Measurements from ENCODE around the gene PARP1. TPM values are rescaled to one million over a fixed set of nuclear protein-coding genes. Genes with fewer than 3 reads are reported as not detected.
"Not testable (repeated sequence)": the region's sequence is repeated elsewhere in the genome, so short reads cannot be mapped to it uniquely, and the experiment has no call there.

The PARP1 gene
- total and polyA plus RNA-seq, 4 donors = 39.2 to 108 (median 60.3) TPM

DNA sequence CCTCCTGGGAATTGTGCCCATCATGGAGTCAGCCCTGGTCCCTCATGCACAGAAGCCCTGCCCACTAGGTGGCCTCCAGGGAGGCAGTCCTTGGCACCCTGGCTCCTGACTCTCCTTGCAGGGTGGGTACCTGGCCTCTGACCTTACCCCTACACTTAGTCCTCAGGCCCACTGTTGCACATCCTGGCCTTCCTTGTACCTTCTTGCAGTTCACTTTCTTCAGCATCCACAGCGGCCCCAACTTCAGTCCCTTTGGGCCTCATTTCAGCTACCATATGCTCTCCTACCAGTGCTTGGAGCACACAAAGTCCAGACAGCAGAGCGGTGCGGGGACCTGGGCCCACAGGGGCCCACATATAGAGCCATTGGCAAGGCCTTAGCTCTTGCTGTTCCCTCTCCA, 19.2 kb upstream of the PARP1 start (continued):
- TF ChIP-seq, protein P1, sequence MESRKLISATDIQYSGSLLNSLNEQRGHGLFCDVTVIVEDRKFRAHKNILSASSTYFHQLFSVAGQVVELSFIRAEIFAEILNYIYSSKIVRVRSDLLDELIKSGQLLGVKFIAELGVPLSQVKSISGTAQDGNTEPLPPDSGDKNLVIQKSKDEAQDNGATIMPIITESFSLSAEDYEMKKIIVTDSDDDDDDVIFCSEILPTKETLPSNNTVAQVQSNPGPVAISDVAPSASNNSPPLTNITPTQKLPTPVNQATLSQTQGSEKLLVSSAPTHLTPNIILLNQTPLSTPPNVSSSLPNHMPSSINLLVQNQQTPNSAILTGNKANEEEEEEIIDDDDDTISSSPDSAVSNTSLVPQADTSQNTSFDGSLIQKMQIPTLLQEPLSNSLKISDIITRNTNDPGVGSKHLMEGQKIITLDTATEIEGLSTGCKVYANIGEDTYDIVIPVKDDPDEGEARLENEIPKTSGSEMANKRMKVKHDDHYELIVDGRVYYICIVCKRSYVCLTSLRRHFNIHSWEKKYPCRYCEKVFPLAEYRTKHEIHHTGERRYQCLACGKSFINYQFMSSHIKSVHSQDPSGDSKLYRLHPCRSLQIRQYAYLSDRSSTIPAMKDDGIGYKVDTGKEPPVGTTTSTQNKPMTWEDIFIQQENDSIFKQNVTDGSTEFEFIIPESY (IDR thresholded peaks at IDR 0.05) = no peak
- TF ChIP-seq GABPA (IDR thresholded peaks at IDR 0.05 in 1 of 2, conservative IDR thresholded peaks at IDR 0.05 in 1 of 2) = no peak
- TF ChIP-seq, protein P2, sequence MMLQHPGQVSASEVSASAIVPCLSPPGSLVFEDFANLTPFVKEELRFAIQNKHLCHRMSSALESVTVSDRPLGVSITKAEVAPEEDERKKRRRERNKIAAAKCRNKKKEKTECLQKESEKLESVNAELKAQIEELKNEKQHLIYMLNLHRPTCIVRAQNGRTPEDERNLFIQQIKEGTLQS (IDR thresholded peaks at IDR 0.05) = no peak

DNA sequence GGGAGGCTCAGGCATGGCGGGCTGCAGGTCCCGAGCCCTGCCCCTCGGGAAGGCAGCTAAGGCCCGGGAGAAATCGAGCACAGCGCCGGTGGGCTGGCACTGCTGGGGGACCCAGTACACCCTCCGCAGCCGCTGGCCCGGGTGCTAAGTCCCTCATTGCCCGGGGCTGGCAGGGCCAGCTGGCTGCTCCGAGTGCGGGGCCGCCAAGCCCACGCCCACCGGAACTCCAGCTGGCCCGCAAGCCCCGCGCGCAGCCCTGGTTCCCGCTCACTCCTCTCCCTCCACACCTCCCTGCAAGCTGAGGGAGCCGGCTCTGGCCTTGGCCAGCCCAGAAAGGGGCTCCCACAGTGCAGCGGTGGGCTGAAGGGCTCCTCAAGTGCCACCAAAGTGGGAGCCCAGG, 18.5 kb upstream of the PARP1 start:
- H3K36me3 ChIP-seq (ENCODE audit: control insufficient read depth in 4 of 4, insufficient read depth in 3 of 4, low read depth in 1 of 4, low read length in 3 of 4); H3K4me1 ChIP-seq (ENCODE audit: control insufficient read depth in 4 of 4, insufficient read depth in 4 of 4, low read length in 3 of 4); H3K9me3 ChIP-seq (ENCODE audit: control insufficient read depth in 4 of 4, low read length in 3 of 4); H3K4me3 ChIP-seq (ENCODE audit: low read depth in 1 of 3, low read length in 3 of 3); H3K9ac ChIP-seq (ENCODE audit: low read depth in 1 of 2, low read length in 2 of 2); H3K27ac ChIP-seq (ENCODE audit: low read depth in 1 of 2, low read length in 2 of 2); H3K27me3 ChIP-seq (ENCODE audit: control insufficient read depth in 4 of 4, insufficient read depth in 4 of 4, low read length in 3 of 4); DNase-seq (ENCODE audit: low spot score): not testable (repeated sequence)
- WGBS = 96% methylated on average over 22 of the region's 23 CpGs

DNA sequence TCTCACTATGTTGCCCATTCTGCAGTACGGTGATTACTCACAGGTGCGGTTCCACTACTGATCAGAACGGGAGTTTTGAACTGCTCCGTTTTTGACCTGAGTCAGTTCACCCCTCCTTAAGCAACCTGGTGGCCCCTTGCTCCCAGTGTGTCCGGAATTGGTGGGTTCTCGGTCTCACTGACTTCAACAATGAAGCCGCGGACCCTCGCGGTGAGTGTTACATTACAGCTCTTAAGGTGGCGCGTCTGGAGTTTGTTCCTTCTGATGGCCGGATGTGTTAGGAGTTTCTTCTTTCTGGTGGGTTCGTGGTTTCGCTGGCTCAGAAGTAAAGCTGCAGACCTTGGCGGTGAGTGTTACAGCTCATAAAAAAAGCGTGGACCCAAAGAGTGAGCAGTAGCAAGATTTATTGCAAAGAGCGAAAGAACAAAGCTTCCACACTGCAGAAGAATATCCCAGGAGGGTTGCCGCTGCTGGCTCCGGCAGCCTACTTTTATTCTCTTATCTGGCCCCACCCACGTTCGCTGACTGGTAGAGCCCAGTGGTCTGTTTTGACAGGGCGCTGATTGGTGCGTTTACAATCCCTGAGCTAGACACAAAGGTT, 17.6 kb upstream of the PARP1 start:
- WGBS = 80% methylated on average over 24 of the region's 24 CpGs
- no peaks in the 10 kb centered on the region for H3K36me3 ChIP-seq (ENCODE audit: control insufficient read depth in 4 of 4, insufficient read depth in 3 of 4, low read depth in 1 of 4, low read length in 3 of 4)
- no peak overlapping the region for H3K4me3 ChIP-seq (ENCODE audit: low read depth in 1 of 3, low read length in 3 of 3)
- no peaks in the 10 kb centered on the region for H3K4me1 ChIP-seq (ENCODE audit: control insufficient read depth in 4 of 4, insufficient read depth in 4 of 4, low read length in 3 of 4)
- no peak for DNase-seq (ENCODE audit: low spot score)
- no peak overlapping the region for H3K27ac ChIP-seq (ENCODE audit: low read depth in 1 of 2, low read length in 2 of 2)
- H3K9me3 ChIP-seq (ENCODE audit: control insufficient read depth in 4 of 4, low read length in 3 of 4) = no peaks in the 10 kb centered on the region
- H3K9ac ChIP-seq (ENCODE audit: low read depth in 1 of 2, low read length in 2 of 2) = no peak overlapping the region
- H3K27me3 ChIP-seq (ENCODE audit: control insufficient read depth in 4 of 4, insufficient read depth in 4 of 4, low read length in 3 of 4) = no peaks in the 10 kb centered on the region
- TF ChIP-seq GABPA (IDR thresholded peaks at IDR 0.05 in 1 of 2, conservative IDR thresholded peaks at IDR 0.05 in 1 of 2) (no peak), FOXA2 (IDR thresholded peaks at IDR 0.05) (no peak), RAD21 (IDR thresholded peaks at IDR 0.05) (no peak), YY1 (IDR thresholded peaks at IDR 0.05) (no peak), HNF4G (IDR thresholded peaks at IDR 0.05) (no peak), TAF1 (conservative IDR thresholded peaks at IDR 0.05) (no peak), RXRA (IDR thresholded peaks at IDR 0.05) (no peak), NR2F2 (IDR thresholded peaks at IDR 0.05) (no peak), SP1 (IDR thresholded peaks at IDR 0.05) (no peak), HNF4A (conservative IDR thresholded peaks at IDR 0.05) (no peak), EGR1 (IDR thresholded peaks at IDR 0.05; ENCODE audit: low read depth in 2 of 2) (no peak), FOXA1 (IDR thresholded peaks at IDR 0.05) (no peak)
- TF ChIP-seq, protein P3, sequence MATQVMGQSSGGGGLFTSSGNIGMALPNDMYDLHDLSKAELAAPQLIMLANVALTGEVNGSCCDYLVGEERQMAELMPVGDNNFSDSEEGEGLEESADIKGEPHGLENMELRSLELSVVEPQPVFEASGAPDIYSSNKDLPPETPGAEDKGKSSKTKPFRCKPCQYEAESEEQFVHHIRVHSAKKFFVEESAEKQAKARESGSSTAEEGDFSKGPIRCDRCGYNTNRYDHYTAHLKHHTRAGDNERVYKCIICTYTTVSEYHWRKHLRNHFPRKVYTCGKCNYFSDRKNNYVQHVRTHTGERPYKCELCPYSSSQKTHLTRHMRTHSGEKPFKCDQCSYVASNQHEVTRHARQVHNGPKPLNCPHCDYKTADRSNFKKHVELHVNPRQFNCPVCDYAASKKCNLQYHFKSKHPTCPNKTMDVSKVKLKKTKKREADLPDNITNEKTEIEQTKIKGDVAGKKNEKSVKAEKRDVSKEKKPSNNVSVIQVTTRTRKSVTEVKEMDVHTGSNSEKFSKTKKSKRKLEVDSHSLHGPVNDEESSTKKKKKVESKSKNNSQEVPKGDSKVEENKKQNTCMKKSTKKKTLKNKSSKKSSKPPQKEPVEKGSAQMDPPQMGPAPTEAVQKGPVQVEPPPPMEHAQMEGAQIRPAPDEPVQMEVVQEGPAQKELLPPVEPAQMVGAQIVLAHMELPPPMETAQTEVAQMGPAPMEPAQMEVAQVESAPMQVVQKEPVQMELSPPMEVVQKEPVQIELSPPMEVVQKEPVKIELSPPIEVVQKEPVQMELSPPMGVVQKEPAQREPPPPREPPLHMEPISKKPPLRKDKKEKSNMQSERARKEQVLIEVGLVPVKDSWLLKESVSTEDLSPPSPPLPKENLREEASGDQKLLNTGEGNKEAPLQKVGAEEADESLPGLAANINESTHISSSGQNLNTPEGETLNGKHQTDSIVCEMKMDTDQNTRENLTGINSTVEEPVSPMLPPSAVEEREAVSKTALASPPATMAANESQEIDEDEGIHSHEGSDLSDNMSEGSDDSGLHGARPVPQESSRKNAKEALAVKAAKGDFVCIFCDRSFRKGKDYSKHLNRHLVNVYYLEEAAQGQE (IDR thresholded peaks at IDR 0.05) = no peak
- TF ChIP-seq, protein P4, sequence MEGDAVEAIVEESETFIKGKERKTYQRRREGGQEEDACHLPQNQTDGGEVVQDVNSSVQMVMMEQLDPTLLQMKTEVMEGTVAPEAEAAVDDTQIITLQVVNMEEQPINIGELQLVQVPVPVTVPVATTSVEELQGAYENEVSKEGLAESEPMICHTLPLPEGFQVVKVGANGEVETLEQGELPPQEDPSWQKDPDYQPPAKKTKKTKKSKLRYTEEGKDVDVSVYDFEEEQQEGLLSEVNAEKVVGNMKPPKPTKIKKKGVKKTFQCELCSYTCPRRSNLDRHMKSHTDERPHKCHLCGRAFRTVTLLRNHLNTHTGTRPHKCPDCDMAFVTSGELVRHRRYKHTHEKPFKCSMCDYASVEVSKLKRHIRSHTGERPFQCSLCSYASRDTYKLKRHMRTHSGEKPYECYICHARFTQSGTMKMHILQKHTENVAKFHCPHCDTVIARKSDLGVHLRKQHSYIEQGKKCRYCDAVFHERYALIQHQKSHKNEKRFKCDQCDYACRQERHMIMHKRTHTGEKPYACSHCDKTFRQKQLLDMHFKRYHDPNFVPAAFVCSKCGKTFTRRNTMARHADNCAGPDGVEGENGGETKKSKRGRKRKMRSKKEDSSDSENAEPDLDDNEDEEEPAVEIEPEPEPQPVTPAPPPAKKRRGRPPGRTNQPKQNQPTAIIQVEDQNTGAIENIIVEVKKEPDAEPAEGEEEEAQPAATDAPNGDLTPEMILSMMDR (IDR thresholded peaks at IDR 0.05; ENCODE audit: low read depth, low read length, missing input control) = no peak
- TF ChIP-seq, protein P2 (IDR thresholded peaks at IDR 0.05) = no peak
- TF ChIP-seq, protein P5, sequence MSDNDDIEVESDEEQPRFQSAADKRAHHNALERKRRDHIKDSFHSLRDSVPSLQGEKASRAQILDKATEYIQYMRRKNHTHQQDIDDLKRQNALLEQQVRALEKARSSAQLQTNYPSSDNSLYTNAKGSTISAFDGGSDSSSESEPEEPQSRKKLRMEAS (IDR thresholded peaks at IDR 0.05) = no peak

All from liver (tissue), 9 donors.